K562 (cell line): ENCODE data around the gene FAM171A2. TPM values are rescaled to one million over a fixed set of nuclear protein-coding genes. Genes with fewer than 3 reads are reported as not detected.

ENCODE experiments used
- BRD4 ChIP-seq: fragments of 200-600 bp; sonication (generic); IDR thresholded peaks from 2 replicates; pipeline ENCODE4 v1.6.1; 2017; ENCODE audit warnings: inconsistent platforms
- ETV6 ChIP-seq, 3 experiments: fragments of 150-350 bp in 1 of 3; sonication (generic) in 1 of 3; formaldehyde crosslinking in 1 of 3; IDR thresholded peaks; 2 replicates each; pipeline versions ENCODE4 v1.6.1 to v1.8.0; 2014 to 2022; ENCODE audit warnings: borderline replicate concordance in 2 of 3, low read depth in 2 of 3, antibody characterized with exemption in 1 of 3, low read length in 1 of 3, mild to moderate bottlenecking in 1 of 3, missing genetic modification reagents in 1 of 3
- FOXK1 ChIP-seq: sonication (generic); formaldehyde crosslinking; IDR thresholded peaks from 2 replicates; pipeline ENCODE4 v1.8.0; 2022; ENCODE audit warnings: missing genetic modification reagents, mild to moderate bottlenecking, borderline replicate concordance
- GTF2B ChIP-seq: IDR thresholded peaks from 2 replicates; pipeline ENCODE4 v1.6.1; 2011; ENCODE audit not compliant: insufficient read length; ENCODE audit errors: extremely low read depth
- MAZ ChIP-seq, 2 experiments: fragments of 450-650 bp in 1 of 2; sonication (generic) in 1 of 2; formaldehyde crosslinking; IDR thresholded peaks in 1 of 2; conservative IDR thresholded peaks in 1 of 2; 2 replicates each; pipeline versions ENCODE4 v1.4.0 to v1.5.0; 2020; ENCODE audit warnings: mild to moderate bottlenecking in 1 of 2, missing genetic modification reagents in 1 of 2
- NCOR1 ChIP-seq: fragments of 450-650 bp; IDR thresholded peaks from 2 replicates; pipeline ENCODE4 v1.6.1; 2016; ENCODE audit warnings: mild to moderate bottlenecking, moderate library complexity
- NFYB ChIP-seq: IDR thresholded peaks from 2 replicates; pipeline ENCODE4 v1.6.1; 2011; ENCODE audit warnings: mild to moderate bottlenecking, moderate library complexity; ENCODE audit not compliant: insufficient read length; ENCODE audit errors: extremely low read depth
- NUFIP1 ChIP-seq: fragments of 450-650 bp; IDR thresholded peaks from 2 replicates; pipeline ENCODE4 v1.6.1; 2018; ENCODE audit not compliant: partially characterized antibody
- PHF8 ChIP-seq: fragments of 200-600 bp; sonication (generic); IDR thresholded peaks from 2 replicates; pipeline ENCODE4 v1.6.1; 2012; ENCODE audit warnings: mixed run types, mild to moderate bottlenecking, inconsistent platforms, low read length, moderate library complexity, borderline replicate concordance
- POLR2AphosphoS2 ChIP-seq: IDR thresholded peaks from 2 replicates; pipeline ENCODE4 v1.6.1; 2012; ENCODE audit warnings: low read length, improper control_type of control experiment
- PRDM10 ChIP-seq: fragments of 450-650 bp; IDR thresholded peaks from 2 replicates; pipeline ENCODE4 v1.6.1; 2018; ENCODE audit not compliant: partially characterized antibody
- RBM14 ChIP-seq: fragments of 200-400 bp; formaldehyde crosslinking; IDR thresholded peaks from 2 replicates; pipeline ENCODE4 v1.6.1; 2018; ENCODE audit warnings: low read depth, mild to moderate bottlenecking, low read length, moderate library complexity, borderline replicate concordance; ENCODE audit not compliant: insufficient read depth
- RBM17 ChIP-seq: fragments of 200-400 bp; formaldehyde crosslinking; IDR thresholded peaks from 2 replicates; pipeline ENCODE4 v1.6.1; 2017; ENCODE audit warnings: low read depth, mild to moderate bottlenecking, low read length, borderline replicate concordance
- SMARCB1 ChIP-seq: IDR thresholded peaks from 2 replicates; pipeline ENCODE4 v1.6.1; 2011; ENCODE audit warnings: improper control_type of control experiment, low read depth; ENCODE audit not compliant: insufficient read length
- SP2 ChIP-seq: IDR thresholded peaks from 2 replicates; pipeline ENCODE4 v1.6.1; 2011; ENCODE audit warnings: mild to moderate bottlenecking, low read depth, low read length, moderate library complexity; ENCODE audit not compliant: poor library complexity, severe bottlenecking; ENCODE audit errors: extremely low read depth
- UBTF ChIP-seq, 2 experiments: IDR thresholded peaks; 2 replicates each; pipeline ENCODE4 v1.6.1; 2012; ENCODE audit warnings: improper control_type of control experiment in 2 of 2, low read depth in 2 of 2, low read length in 2 of 2, borderline replicate concordance in 1 of 2
- USF2 ChIP-seq: sonication (generic); formaldehyde crosslinking; IDR thresholded peaks from 2 replicates; pipeline ENCODE4 v1.5.0; 2020; ENCODE audit warnings: missing genetic modification reagents
- XRCC3 ChIP-seq: fragments of 450-650 bp; IDR thresholded peaks from 2 replicates; pipeline ENCODE4 v1.6.1; 2017; ENCODE audit warnings: mild to moderate bottlenecking, moderate library complexity
- ZNF23 ChIP-seq: fragments of 250-450 bp; sonication (Bioruptor Pico); IDR thresholded peaks from 2 replicates; pipeline ENCODE4 v1.4.0; 2020; ENCODE audit warnings: mild to moderate bottlenecking
- ZNF384 ChIP-seq: IDR thresholded peaks from 2 replicates; pipeline ENCODE4 v1.6.1; 2012; ENCODE audit warnings: low read depth, low read length, improper control_type of control experiment
- polyA plus RNA-seq, 8 experiments: library from polyadenylated mRNA; depleted of rRNA in 4 of 8; stranded (reverse) in 5 of 8; unstranded in 3 of 8; fragments of >200 nt; fragmentation: Nextera tagmentation in 2 of 8; fragmentation: Illumina TruSeq in 1 of 8; extraction: Ambion mirVana in 2 of 8; extraction: Trizol in 1 of 8; gene quantifications; 2 replicates each; pipeline versions ENCODE4 v1.2.1 to v1.2.3, GENCODE V29; 2011 to 2014; ENCODE audit warnings: inconsistent platforms in 1 of 8, missing spikeins in 1 of 8
- total RNA-seq, 7 experiments: library from RNA; depleted of rRNA in 6 of 7; stranded (reverse); fragments of >200 nt in 6 of 7; fragmentation: Illumina TruSeq in 2 of 7; extraction: Trizol in 2 of 7; gene quantifications; 2 replicates each; pipeline versions ENCODE4 v1.2.1 to v1.2.3, GENCODE V29; 2011 to 2021; ENCODE audit warnings: low replicate concordance in 1 of 7

Gene FAM171A2
- total and polyA plus RNA-seq, 9 of the 15 experiments (the other 6 are each of a cell fraction or from before 2014, with no cell fraction given): 0.10 to 10.2 (median 2.0) TPM; not detected in 1

GRCh38 chr17:44344939-44345453, 18.7 kb downstream of the FAM171A2 start, which contains the start of gene GRN (continued):
- TF ChIP-seq SP2: peak; percentile 62
- no peak for TF ChIP-seq POLR2AphosphoS2
- peak; percentile 78; the same call in 1 of the 2 replicates for TF ChIP-seq PHF8
- TF ChIP-seq BRD4: no peak
- no peak for TF ChIP-seq RBM14
- peak; percentile 34 to 72; a peak in 2 of 4 replicates for TF ChIP-seq MAZ (CRISPR knock-in tag; conservative IDR thresholded peaks at IDR 0.05 in 1 of 2, IDR thresholded peaks at IDR 0.05 in 1 of 2)
- no peak for TF ChIP-seq RBM17
- TF ChIP-seq USF2 (CRISPR knock-in tag): peak; percentile 97
- TF ChIP-seq UBTF (IDR thresholded peaks at IDR 0.05; ENCODE audit: borderline replicate concordance in 1 of 2, low read depth in 2 of 2, low read length in 2 of 2): 0 out of 4 replicates have a peak, but pooled peaks of 1 of the 2 experiments have one; percentile 18
- TF ChIP-seq NFYB: peak; percentile 96
- no peak for TF ChIP-seq FOXK1 (CRISPR knock-in tag)
- TF ChIP-seq ZNF384: no peak
- TF ChIP-seq NCOR1: no peak
- no peak for TF ChIP-seq NUFIP1
- no peak for TF ChIP-seq SMARCB1
- TF ChIP-seq ETV6 (IDR thresholded peaks at IDR 0.05; ENCODE audit: borderline replicate concordance in 1 of 2, low read depth in 2 of 2, low read length in 1 of 2): 0 out of 4 replicates have a peak, but pooled peaks of 1 of the 2 experiments have one; percentile 15
- no peak for TF ChIP-seq ETV6 (CRISPR knock-in tag; IDR thresholded peaks at IDR 0.05; ENCODE audit: borderline replicate concordance)
- no peak for TF ChIP-seq XRCC3
- no peak for TF ChIP-seq PRDM10
- TF ChIP-seq ZNF23 (CRISPR knock-in tag): no peak
- no peak for TF ChIP-seq GTF2B
